GM12878 (cell line): Measurements from ENCODE around the gene BEST3. TPM values are rescaled to one million over a fixed set of nuclear protein-coding genes. Genes with fewer than 3 reads are reported as not detected.

ENCODE experiments used
- ATAC-seq: fragments of 200-7000 bp; cut with Tn5 transposase; 3 replicates; pipeline ENCODE4 v1.9.1; 2020; ENCODE audit warnings: mild to moderate bottlenecking, moderate library complexity
- BruUV-seq: library from RNA; stranded (reverse); fragments of 400-500 nt; replicated peaks from 2 replicates; lab custom pipeline; 2021; lab: Mats Ljungman, UMichigan
- CTCF ChIA-PET: fragments of 300-600 bp; sonication (Branson Sonifier 250); formaldehyde crosslinking; extraction: SDS; loops from one replicate; lab custom pipeline; 2021; ENCODE audit warnings: inconsistent platforms; lab: Yijun Ruan, JAX
- POLR2A ChIA-PET: fragments of 350-600 bp; formaldehyde crosslinking; extraction: SDS; loops from one replicate; lab custom pipeline; 2021; ENCODE audit warnings: inconsistent platforms; lab: Charles Lee
- RAD21 ChIA-PET: fragments of 300-600 bp; sonication (Branson Sonifier 250); formaldehyde crosslinking; loops from one replicate; lab custom pipeline; 2023; ENCODE audit warnings: antibody characterized with exemption; ENCODE audit not compliant: unreplicated experiment; lab: Charles Lee
- SMC1A ChIA-PET: fragments of 300-600 bp; sonication (Branson Sonifier 250); formaldehyde crosslinking; loops from one replicate; lab custom pipeline; 2023; ENCODE audit not compliant: unreplicated experiment, uncharacterized antibody; lab: Charles Lee
- DNase-seq: peaks from one replicate; pipeline ENCODE4 v3.0.0-alpha.2; 2011; ENCODE audit warnings: low read depth, low spot score
- FAIRE-seq: peaks from 3 replicates; lab custom pipeline; 2011; peaks lifted over from hg19 to GRCh38; lab: Jason Lieb, UNC
- H2AFZ ChIP-seq: 2 replicates; pipeline ENCODE4 v1.6.0; 2011; ENCODE audit warnings: low read depth, low read length, control low read depth; ENCODE audit not compliant: control insufficient read depth
- H3K27ac ChIP-seq: 2 replicates; pipeline ENCODE4 v1.5.1; 2011; ENCODE audit warnings: control low read depth; ENCODE audit not compliant: control insufficient read depth, insufficient read depth
- H3K27me3 ChIP-seq, 2 experiments: replicated peaks in 1 of 2; 2 replicates each; pipeline versions ENCODE4 v1.6.0 to v1.6.1; 2011; ENCODE audit warnings: low read length in 1 of 2; ENCODE audit not compliant: control insufficient read depth in 2 of 2, insufficient read depth in 2 of 2
- H3K36me3 ChIP-seq, 2 experiments: 2 replicates each; pipeline ENCODE4 v1.5.1; 2011; ENCODE audit warnings: low read length in 1 of 2; ENCODE audit not compliant: control insufficient read depth in 2 of 2, insufficient read depth in 2 of 2
- H3K4me1 ChIP-seq: 2 replicates; pipeline ENCODE4 v1.6.1; 2011; ENCODE audit warnings: mild to moderate bottlenecking, low read length, moderate library complexity, mixed read lengths; ENCODE audit not compliant: control insufficient read depth, insufficient read depth
- H3K4me2 ChIP-seq: 2 replicates; pipeline ENCODE4 v1.6.0; 2011; ENCODE audit warnings: control low read depth; ENCODE audit not compliant: control insufficient read depth, insufficient read depth
- H3K4me3 ChIP-seq: fragments of 200-600 bp; sonication (generic); 2 replicates; pipeline ENCODE4 v1.5.1; 2016
- H3K79me2 ChIP-seq: 2 replicates; pipeline ENCODE4 v1.6.0; 2011; ENCODE audit warnings: low read length; ENCODE audit not compliant: control insufficient read depth, insufficient read depth
- H3K9ac ChIP-seq: 2 replicates; pipeline ENCODE4 v1.8.0; 2011; ENCODE audit warnings: low read length, control low read depth, mixed read lengths; ENCODE audit not compliant: control insufficient read depth, insufficient read depth
- H3K9me3 ChIP-seq: replicated peaks from 3 replicates; pipeline ENCODE4 v1.5.1; 2011; ENCODE audit warnings: mild to moderate bottlenecking, low read length; ENCODE audit not compliant: control insufficient read depth, insufficient read depth
- H4K20me1 ChIP-seq: 2 replicates; pipeline ENCODE4 v1.6.0; 2011; ENCODE audit not compliant: control insufficient read depth, insufficient read depth
- CHD2 ChIP-seq: IDR thresholded peaks from 2 replicates; pipeline ENCODE4 v1.6.1; 2011; ENCODE audit warnings: low read depth, low read length, improper control_type of control experiment, borderline replicate concordance
- RUNX3 ChIP-seq: IDR thresholded peaks from 2 replicates; pipeline ENCODE4 v1.6.1; 2012; ENCODE audit warnings: low read length, inconsistent platforms
- SMARCA5 ChIP-seq: fragments of 450-650 bp; IDR thresholded peaks from 2 replicates; pipeline ENCODE4 v1.6.1; 2017; ENCODE audit warnings: mild to moderate bottlenecking
- SP1 ChIP-seq: IDR thresholded peaks from one replicate; pipeline ENCODE4 v1.6.1; 2011; ENCODE audit warnings: low read depth, low read length
- SPI1 ChIP-seq: IDR thresholded peaks from 2 replicates; pipeline ENCODE4 v1.6.1; 2011; ENCODE audit warnings: low read depth, mild to moderate bottlenecking, low read length, moderate library complexity, borderline replicate concordance; ENCODE audit not compliant: insufficient read depth
- ZNF217 ChIP-seq: fragments of 450-650 bp; IDR thresholded peaks from 2 replicates; pipeline ENCODE4 v1.6.1; 2017; ENCODE audit warnings: antibody characterized with exemption, mild to moderate bottlenecking
- ZZZ3 ChIP-seq: IDR thresholded peaks from 2 replicates; pipeline ENCODE4 v1.6.1; 2011; ENCODE audit warnings: low read depth; ENCODE audit not compliant: control insufficient read depth, insufficient read length
- WGBS: methylation state at CpG from one replicate; pipeline ENCODE4 v1.1.6; 2016; ENCODE audit warnings: low lambda C conversion rate; ENCODE audit not compliant: insufficient replicate concordance, insufficient coverage; ENCODE audit errors: missing lambda C conversion rate; 5-methylcytosine and 5-hydroxymethylcytosine counted together
- in situ Hi-C: fragments of 300-500 bp; cut with MboI; formaldehyde crosslinking; loops from 9 replicates; pipeline ENCODE4 v1.14.3; 2018; ENCODE audit warnings: mixed read lengths
- intact Hi-C: fragments of 100-400 bp; cut with micrococcal nuclease; formaldehyde crosslinking; loops from one replicate; pipeline ENCODE4 v1.14.2; 2022; ENCODE audit not compliant: unreplicated experiment
- polyA plus RNA-seq, 11 experiments: library from polyadenylated mRNA; depleted of rRNA in 4 of 11; unstranded in 6 of 11; stranded (reverse) in 5 of 11; fragments of >200 nt; fragmentation: Nextera tagmentation in 4 of 11; fragmentation: Illumina TruSeq in 1 of 11; extraction: Ambion mirVana in 4 of 11; extraction: Trizol in 1 of 11; gene quantifications; 1 replicate in 1 of 11; 2 replicates in 10 of 11; pipeline versions ENCODE4 v1.2.1 to v1.2.3, GENCODE V29; 2011 to 2016; ENCODE audit warnings: inconsistent platforms in 2 of 11, missing spikeins in 2 of 11, low read depth in 1 of 11
- total RNA-seq, 4 experiments: library from RNA; depleted of rRNA in 3 of 4; stranded (reverse); fragments of >200 nt in 3 of 4; fragmentation: Illumina TruSeq in 1 of 4; extraction: Trizol in 1 of 4; gene quantifications; 2 replicates each; pipeline versions ENCODE4 v1.2.1 to v1.2.3, GENCODE V29; 2013 to 2021
- TF ChIP-seq, protein P1 (sequence below): fragments of 450-650 bp; IDR thresholded peaks from 2 replicates; pipeline ENCODE4 v1.6.1; 2016; ENCODE audit warnings: mild to moderate bottlenecking, moderate library complexity, borderline replicate concordance
- TF ChIP-seq, protein P2 (sequence below): fragments of 450-650 bp; IDR thresholded peaks from 2 replicates; pipeline ENCODE4 v1.6.1; 2017; ENCODE audit warnings: mild to moderate bottlenecking
- TF ChIP-seq, protein P3 (sequence below): fragments of 450-650 bp; IDR thresholded peaks from 2 replicates; pipeline ENCODE4 v1.6.1; 2016; ENCODE audit warnings: mild to moderate bottlenecking
- TF ChIP-seq, protein P4 (sequence below): IDR thresholded peaks from 2 replicates; pipeline ENCODE4 v1.6.1; 2011; ENCODE audit warnings: borderline replicate concordance, low read depth, mild to moderate bottlenecking, moderate library complexity, mixed read lengths, low read length; ENCODE audit not compliant: insufficient read depth; ENCODE audit errors: extremely low read length
- TF ChIP-seq, protein P5 (sequence below), 3 experiments: IDR thresholded peaks in 2 of 3; conservative IDR thresholded peaks in 1 of 3; 2 replicates each; pipeline ENCODE4 v1.5.1; 2011; ENCODE audit warnings: low read depth in 3 of 3, low read length in 3 of 3, mild to moderate bottlenecking in 3 of 3, control low read depth in 2 of 3, moderate library complexity in 2 of 3, inconsistent platforms in 1 of 3, mixed read lengths in 1 of 3; ENCODE audit not compliant: control insufficient read depth in 2 of 3, insufficient read depth in 1 of 3; ENCODE audit errors: extremely low read depth in 1 of 3

Gene BEST3
- total and polyA plus RNA-seq, 10 of the 15 experiments (the other 5 are each of a cell fraction or from before 2014, with no cell fraction given), result not detected

DNA sequence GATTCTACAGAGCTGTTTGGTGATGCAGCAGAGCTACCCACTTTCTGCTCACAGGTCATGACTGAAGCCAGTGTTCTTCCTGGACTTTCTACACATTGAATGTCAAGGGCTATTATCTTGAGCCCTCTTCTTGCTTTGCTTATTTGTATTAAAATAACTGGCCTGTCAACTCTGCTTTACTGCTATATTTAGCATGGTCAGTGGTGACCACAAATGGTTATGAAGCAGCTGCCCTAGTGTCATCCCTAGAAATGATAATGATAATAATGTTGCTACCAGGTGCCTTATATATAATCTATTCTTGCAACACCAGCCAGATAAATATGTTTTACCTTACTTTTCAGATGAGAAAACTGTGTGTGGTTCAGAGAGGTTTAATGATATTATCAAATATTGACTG lies 85.8 kb downstream of the BEST3 start (continued):
- TF ChIP-seq, protein P1, sequence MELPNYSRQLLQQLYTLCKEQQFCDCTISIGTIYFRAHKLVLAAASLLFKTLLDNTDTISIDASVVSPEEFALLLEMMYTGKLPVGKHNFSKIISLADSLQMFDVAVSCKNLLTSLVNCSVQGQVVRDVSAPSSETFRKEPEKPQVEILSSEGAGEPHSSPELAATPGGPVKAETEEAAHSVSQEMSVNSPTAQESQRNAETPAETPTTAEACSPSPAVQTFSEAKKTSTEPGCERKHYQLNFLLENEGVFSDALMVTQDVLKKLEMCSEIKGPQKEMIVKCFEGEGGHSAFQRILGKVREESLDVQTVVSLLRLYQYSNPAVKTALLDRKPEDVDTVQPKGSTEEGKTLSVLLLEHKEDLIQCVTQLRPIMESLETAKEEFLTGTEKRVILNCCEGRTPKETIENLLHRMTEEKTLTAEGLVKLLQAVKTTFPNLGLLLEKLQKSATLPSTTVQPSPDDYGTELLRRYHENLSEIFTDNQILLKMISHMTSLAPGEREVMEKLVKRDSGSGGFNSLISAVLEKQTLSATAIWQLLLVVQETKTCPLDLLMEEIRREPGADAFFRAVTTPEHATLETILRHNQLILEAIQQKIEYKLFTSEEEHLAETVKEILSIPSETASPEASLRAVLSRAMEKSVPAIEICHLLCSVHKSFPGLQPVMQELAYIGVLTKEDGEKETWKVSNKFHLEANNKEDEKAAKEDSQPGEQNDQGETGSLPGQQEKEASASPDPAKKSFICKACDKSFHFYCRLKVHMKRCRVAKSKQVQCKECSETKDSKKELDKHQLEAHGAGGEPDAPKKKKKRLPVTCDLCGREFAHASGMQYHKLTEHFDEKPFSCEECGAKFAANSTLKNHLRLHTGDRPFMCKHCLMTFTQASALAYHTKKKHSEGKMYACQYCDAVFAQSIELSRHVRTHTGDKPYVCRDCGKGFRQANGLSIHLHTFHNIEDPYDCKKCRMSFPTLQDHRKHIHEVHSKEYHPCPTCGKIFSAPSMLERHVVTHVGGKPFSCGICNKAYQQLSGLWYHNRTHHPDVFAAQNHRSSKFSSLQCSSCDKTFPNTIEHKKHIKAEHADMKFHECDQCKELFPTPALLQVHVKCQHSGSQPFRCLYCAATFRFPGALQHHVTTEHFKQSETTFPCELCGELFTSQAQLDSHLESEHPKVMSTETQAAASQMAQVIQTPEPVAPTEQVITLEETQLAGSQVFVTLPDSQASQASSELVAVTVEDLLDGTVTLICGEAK, result no peak
- TF ChIP-seq, protein P2, sequence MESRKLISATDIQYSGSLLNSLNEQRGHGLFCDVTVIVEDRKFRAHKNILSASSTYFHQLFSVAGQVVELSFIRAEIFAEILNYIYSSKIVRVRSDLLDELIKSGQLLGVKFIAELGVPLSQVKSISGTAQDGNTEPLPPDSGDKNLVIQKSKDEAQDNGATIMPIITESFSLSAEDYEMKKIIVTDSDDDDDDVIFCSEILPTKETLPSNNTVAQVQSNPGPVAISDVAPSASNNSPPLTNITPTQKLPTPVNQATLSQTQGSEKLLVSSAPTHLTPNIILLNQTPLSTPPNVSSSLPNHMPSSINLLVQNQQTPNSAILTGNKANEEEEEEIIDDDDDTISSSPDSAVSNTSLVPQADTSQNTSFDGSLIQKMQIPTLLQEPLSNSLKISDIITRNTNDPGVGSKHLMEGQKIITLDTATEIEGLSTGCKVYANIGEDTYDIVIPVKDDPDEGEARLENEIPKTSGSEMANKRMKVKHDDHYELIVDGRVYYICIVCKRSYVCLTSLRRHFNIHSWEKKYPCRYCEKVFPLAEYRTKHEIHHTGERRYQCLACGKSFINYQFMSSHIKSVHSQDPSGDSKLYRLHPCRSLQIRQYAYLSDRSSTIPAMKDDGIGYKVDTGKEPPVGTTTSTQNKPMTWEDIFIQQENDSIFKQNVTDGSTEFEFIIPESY, result no peak
- TF ChIP-seq, all 136 proteins: peak for 0

DNA sequence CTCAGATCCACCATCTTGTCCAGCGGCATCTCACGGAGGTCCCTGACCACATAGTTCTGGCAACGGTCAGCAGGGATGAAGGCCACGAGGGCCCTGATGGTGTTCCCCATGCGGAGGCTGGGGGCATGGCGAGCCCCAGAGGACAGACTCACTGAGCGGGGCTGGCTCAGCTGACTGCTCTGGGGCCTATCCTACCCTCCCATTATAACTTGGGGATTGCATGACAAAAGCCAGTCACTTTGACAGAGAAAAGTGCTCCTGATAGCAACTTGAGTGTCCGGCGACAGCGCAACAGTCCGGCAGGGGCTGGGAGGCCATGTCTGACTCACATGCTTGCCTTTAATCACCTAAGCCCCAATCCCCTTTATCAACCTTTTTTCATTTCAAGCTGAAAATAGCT lies 88.4 kb downstream of the BEST3 start, which contains the start of gene LRRC10:
Gene LRRC10 (minus strand): TSS at position 179 of the 400 bp plus-strand sequence. CDS start 69 bp downstream, at position 110.
- WGBS, result 76% methylated on average over 11 of the region's 11 CpGs
- ChIA-PET SMC1A (no interaction called here), RAD21 (no interaction called here), POLR2A (no interaction called here), CTCF (interaction anchor here (1.3 kb wide), 2 partner anchors 29 to 253 kb away, joined by 4 to 5 read pairs; no protein-coding TSS in a partner anchor)
- BruUV-seq, result no TSS peak
- intact Hi-C loops, result no loop called here
- Histone ChIP-seq H3K4me2 (no peak within 1 kb of the TSS), H3K36me3 (no peaks in the 10 kb centered on the region), H3K27me3 (no peaks in the 10 kb centered on the region; a peak in 1 of 4 replicates), H4K20me1 (no peaks in the 10 kb centered on the region), H3K79me2 (no peaks in the 10 kb centered on the region), H3K9me3 (no peaks in the 10 kb centered on the region), H2AFZ (no peak within 1 kb of the TSS), H3K27ac (no peak within 1 kb of the TSS), H3K9ac (no peak within 1 kb of the TSS), H3K4me1 (no peaks in the 10 kb centered on the region), H3K4me3 (no peak within 1 kb of the TSS)
- DNase-seq, result no peak
- in situ Hi-C loops, result no loop called here
- FAIRE-seq, result no peak
- ATAC-seq, result no peak
- TF ChIP-seq, protein P3, sequence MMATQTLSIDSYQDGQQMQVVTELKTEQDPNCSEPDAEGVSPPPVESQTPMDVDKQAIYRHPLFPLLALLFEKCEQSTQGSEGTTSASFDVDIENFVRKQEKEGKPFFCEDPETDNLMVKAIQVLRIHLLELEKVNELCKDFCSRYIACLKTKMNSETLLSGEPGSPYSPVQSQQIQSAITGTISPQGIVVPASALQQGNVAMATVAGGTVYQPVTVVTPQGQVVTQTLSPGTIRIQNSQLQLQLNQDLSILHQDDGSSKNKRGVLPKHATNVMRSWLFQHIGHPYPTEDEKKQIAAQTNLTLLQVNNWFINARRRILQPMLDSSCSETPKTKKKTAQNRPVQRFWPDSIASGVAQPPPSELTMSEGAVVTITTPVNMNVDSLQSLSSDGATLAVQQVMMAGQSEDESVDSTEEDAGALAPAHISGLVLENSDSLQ, result no peak
- TF ChIP-seq ZZZ3 (no peak), SMARCA5 (no peak), SPI1 (no peak), SP1 (no peak), CHD2 (no peak), ZNF217 (no peak), RUNX3 (no peak)
- TF ChIP-seq, protein P4, sequence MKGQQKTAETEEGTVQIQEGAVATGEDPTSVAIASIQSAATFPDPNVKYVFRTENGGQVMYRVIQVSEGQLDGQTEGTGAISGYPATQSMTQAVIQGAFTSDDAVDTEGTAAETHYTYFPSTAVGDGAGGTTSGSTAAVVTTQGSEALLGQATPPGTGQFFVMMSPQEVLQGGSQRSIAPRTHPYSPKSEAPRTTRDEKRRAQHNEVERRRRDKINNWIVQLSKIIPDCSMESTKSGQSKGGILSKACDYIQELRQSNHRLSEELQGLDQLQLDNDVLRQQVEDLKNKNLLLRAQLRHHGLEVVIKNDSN, result no peak
- TF ChIP-seq, protein P5, sequence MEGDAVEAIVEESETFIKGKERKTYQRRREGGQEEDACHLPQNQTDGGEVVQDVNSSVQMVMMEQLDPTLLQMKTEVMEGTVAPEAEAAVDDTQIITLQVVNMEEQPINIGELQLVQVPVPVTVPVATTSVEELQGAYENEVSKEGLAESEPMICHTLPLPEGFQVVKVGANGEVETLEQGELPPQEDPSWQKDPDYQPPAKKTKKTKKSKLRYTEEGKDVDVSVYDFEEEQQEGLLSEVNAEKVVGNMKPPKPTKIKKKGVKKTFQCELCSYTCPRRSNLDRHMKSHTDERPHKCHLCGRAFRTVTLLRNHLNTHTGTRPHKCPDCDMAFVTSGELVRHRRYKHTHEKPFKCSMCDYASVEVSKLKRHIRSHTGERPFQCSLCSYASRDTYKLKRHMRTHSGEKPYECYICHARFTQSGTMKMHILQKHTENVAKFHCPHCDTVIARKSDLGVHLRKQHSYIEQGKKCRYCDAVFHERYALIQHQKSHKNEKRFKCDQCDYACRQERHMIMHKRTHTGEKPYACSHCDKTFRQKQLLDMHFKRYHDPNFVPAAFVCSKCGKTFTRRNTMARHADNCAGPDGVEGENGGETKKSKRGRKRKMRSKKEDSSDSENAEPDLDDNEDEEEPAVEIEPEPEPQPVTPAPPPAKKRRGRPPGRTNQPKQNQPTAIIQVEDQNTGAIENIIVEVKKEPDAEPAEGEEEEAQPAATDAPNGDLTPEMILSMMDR (IDR thresholded peaks at IDR 0.05 in 2 of 3, conservative IDR thresholded peaks at IDR 0.05 in 1 of 3; ENCODE audit: control insufficient read depth in 2 of 3, extremely low read depth in 1 of 3, insufficient read depth in 1 of 3, low read depth in 3 of 3, low read length in 3 of 3), result no peak
